HepG2 (cell line): ENCODE results near the gene LMNA. TPM values are rescaled to one million over a fixed set of nuclear protein-coding genes. Genes with fewer than 3 reads are reported as not detected.

Experiments
- ASH2L ChIP-seq: fragments of 300-600, 200-600 bp; sonication (generic); IDR thresholded peaks from 2 replicates; pipeline ENCODE4 v1.7.0; 2017; ENCODE audit warnings: low read depth, mild to moderate bottlenecking, moderate library complexity, mixed read lengths, low read length; ENCODE audit not compliant: insufficient read length
- CTCF ChIP-seq: sonication (generic); formaldehyde crosslinking; IDR thresholded peaks from 2 replicates; pipeline ENCODE4 v1.5.0; 2020; ENCODE audit warnings: mild to moderate bottlenecking, missing genetic modification reagents, moderate library complexity
- FIP1L1 ChIP-seq: fragments of 200-400 bp; formaldehyde crosslinking; IDR thresholded peaks from 2 replicates; pipeline ENCODE4 v1.6.1; 2018; ENCODE audit warnings: low read depth, mild to moderate bottlenecking, low read length, moderate library complexity, borderline replicate concordance; ENCODE audit not compliant: insufficient read depth
- GATA4 ChIP-seq: sonication (generic); IDR thresholded peaks from 2 replicates; pipeline ENCODE4 v1.6.1; 2016; ENCODE audit warnings: antibody characterized with exemption, low read depth, borderline replicate concordance
- MIER2 ChIP-seq: IDR thresholded peaks from 2 replicates; pipeline ENCODE4 v1.6.1; 2016; ENCODE audit warnings: missing biosample characterization, missing genetic modification reagents
- MTA3 ChIP-seq: sonication (generic); formaldehyde crosslinking; IDR thresholded peaks from 2 replicates; pipeline ENCODE4 v1.4.0; 2020; ENCODE audit warnings: missing genetic modification reagents
- NFE2L2 ChIP-seq: fragments of 150-350 bp; IDR thresholded peaks from 2 replicates; pipeline ENCODE4 v1.6.1; 2014; ENCODE audit warnings: low read length
- PAWR ChIP-seq: sonication (generic); formaldehyde crosslinking; IDR thresholded peaks from 2 replicates; pipeline ENCODE4 v1.4.0; 2020; ENCODE audit warnings: missing genetic modification reagents, mild to moderate bottlenecking, borderline replicate concordance
- RFX5 ChIP-seq: IDR thresholded peaks from 2 replicates; pipeline ENCODE4 v1.6.1; 2011; ENCODE audit warnings: low read depth, low read length, improper control_type of control experiment
- SIN3B ChIP-seq: fragments of 150-350 bp; IDR thresholded peaks from 2 replicates; pipeline ENCODE4 v1.6.1; 2014; ENCODE audit warnings: low read length
- SMAD3 ChIP-seq: sonication (generic); formaldehyde crosslinking; IDR thresholded peaks from 2 replicates; pipeline ENCODE4 v1.4.0; 2020; ENCODE audit warnings: missing genetic modification reagents
- SOX13 ChIP-seq, 3 experiments: fragments of 450-650 bp in 1 of 3; sonication (generic) in 1 of 3; formaldehyde crosslinking in 1 of 3; IDR thresholded peaks in 2 of 3; conservative IDR thresholded peaks in 1 of 3; 2 replicates each; pipeline versions ENCODE4 v1.5.0 to v1.6.1; 2016 to 2020; ENCODE audit warnings: antibody characterized with exemption in 1 of 3, mild to moderate bottlenecking in 1 of 3, missing compliant biosample characterization in 1 of 3, missing genetic modification reagents in 1 of 3, moderate library complexity in 1 of 3
- STAT5B ChIP-seq: sonication (generic); formaldehyde crosslinking; IDR thresholded peaks from 2 replicates; pipeline ENCODE4 v1.4.0; 2020; ENCODE audit warnings: missing genetic modification reagents
- ZBTB26 ChIP-seq: IDR thresholded peaks from 2 replicates; pipeline ENCODE4 v1.6.1; 2016; ENCODE audit warnings: missing compliant biosample characterization, missing genetic modification reagents, borderline replicate concordance
- ZNF160 ChIP-seq: sonication (generic); formaldehyde crosslinking; IDR thresholded peaks from 2 replicates; pipeline ENCODE4 v1.8.0; 2022; ENCODE audit warnings: mild to moderate bottlenecking, inconsistent platforms, missing genetic modification reagents
- ZNF562 ChIP-seq: sonication (generic); formaldehyde crosslinking; IDR thresholded peaks from 2 replicates; pipeline ENCODE4 v1.8.0; 2022; ENCODE audit warnings: missing genetic modification reagents, borderline replicate concordance
- ZNF7 ChIP-seq: IDR thresholded peaks from 2 replicates; pipeline ENCODE4 v1.6.1; 2016; ENCODE audit warnings: missing biosample characterization, missing genetic modification reagents
- ZNF746 ChIP-seq: sonication (generic); formaldehyde crosslinking; IDR thresholded peaks from 2 replicates; pipeline ENCODE4 v1.8.0; 2022; ENCODE audit warnings: mild to moderate bottlenecking, missing genetic modification reagents
- polyA plus RNA-seq, 8 experiments: library from polyadenylated mRNA; depleted of rRNA in 3 of 8; stranded (reverse) in 7 of 8; unstranded in 1 of 8; fragments of >200 nt; fragmentation: Illumina TruSeq in 4 of 8; extraction: Trizol in 4 of 8; gene quantifications; 2 replicates each; pipeline versions ENCODE4 v1.2.1 to v1.2.3, GENCODE V29; 2011 to 2016; ENCODE audit warnings: low read depth in 4 of 8, missing spikeins in 1 of 8, mixed read lengths in 1 of 8; ENCODE audit not compliant: insufficient read depth in 1 of 8
- total RNA-seq, 5 experiments: library from RNA; depleted of rRNA; stranded (reverse); fragments of >200 nt; fragmentation: Illumina TruSeq; extraction: Trizol; gene quantifications; 2 replicates each; pipeline ENCODE4 v1.2.3, GENCODE V29; 2016; ENCODE audit warnings: low read depth in 1 of 5
- TF ChIP-seq, protein P1 (sequence below): sonication (generic); formaldehyde crosslinking; IDR thresholded peaks from 2 replicates; pipeline ENCODE4 v1.5.1; 2020; ENCODE audit warnings: missing genetic modification reagents, mild to moderate bottlenecking, borderline replicate concordance
- TF ChIP-seq, protein P2 (sequence below): sonication (generic); formaldehyde crosslinking; IDR thresholded peaks from 2 replicates; pipeline ENCODE4 v1.5.1; 2020; ENCODE audit warnings: mild to moderate bottlenecking, missing genetic modification reagents, moderate library complexity

Gene LMNA
- total and polyA plus RNA-seq, 2 of the 13 experiments (the other 11 are each of a cell fraction or from before 2014, with no cell fraction given): 107 to 225 TPM

- TF ChIP-seq, protein P1, sequence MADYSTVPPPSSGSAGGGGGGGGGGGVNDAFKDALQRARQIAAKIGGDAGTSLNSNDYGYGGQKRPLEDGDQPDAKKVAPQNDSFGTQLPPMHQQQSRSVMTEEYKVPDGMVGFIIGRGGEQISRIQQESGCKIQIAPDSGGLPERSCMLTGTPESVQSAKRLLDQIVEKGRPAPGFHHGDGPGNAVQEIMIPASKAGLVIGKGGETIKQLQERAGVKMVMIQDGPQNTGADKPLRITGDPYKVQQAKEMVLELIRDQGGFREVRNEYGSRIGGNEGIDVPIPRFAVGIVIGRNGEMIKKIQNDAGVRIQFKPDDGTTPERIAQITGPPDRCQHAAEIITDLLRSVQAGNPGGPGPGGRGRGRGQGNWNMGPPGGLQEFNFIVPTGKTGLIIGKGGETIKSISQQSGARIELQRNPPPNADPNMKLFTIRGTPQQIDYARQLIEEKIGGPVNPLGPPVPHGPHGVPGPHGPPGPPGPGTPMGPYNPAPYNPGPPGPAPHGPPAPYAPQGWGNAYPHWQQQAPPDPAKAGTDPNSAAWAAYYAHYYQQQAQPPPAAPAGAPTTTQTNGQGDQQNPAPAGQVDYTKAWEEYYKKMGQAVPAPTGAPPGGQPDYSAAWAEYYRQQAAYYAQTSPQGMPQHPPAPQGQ (CRISPR knock-in tag): no peak
- TF ChIP-seq SMAD3 (CRISPR knock-in tag): 0 out of 2 replicates have a peak, but pooled peaks have one; percentile 48
- TF ChIP-seq RFX5: no peak
- no peak for TF ChIP-seq MIER2 (CRISPR knock-in tag)
- peak; percentile 78; the same call in 1 of the 2 replicates for TF ChIP-seq GATA4
- TF ChIP-seq ZNF7 (CRISPR knock-in tag): no peak
- TF ChIP-seq, protein P2, sequence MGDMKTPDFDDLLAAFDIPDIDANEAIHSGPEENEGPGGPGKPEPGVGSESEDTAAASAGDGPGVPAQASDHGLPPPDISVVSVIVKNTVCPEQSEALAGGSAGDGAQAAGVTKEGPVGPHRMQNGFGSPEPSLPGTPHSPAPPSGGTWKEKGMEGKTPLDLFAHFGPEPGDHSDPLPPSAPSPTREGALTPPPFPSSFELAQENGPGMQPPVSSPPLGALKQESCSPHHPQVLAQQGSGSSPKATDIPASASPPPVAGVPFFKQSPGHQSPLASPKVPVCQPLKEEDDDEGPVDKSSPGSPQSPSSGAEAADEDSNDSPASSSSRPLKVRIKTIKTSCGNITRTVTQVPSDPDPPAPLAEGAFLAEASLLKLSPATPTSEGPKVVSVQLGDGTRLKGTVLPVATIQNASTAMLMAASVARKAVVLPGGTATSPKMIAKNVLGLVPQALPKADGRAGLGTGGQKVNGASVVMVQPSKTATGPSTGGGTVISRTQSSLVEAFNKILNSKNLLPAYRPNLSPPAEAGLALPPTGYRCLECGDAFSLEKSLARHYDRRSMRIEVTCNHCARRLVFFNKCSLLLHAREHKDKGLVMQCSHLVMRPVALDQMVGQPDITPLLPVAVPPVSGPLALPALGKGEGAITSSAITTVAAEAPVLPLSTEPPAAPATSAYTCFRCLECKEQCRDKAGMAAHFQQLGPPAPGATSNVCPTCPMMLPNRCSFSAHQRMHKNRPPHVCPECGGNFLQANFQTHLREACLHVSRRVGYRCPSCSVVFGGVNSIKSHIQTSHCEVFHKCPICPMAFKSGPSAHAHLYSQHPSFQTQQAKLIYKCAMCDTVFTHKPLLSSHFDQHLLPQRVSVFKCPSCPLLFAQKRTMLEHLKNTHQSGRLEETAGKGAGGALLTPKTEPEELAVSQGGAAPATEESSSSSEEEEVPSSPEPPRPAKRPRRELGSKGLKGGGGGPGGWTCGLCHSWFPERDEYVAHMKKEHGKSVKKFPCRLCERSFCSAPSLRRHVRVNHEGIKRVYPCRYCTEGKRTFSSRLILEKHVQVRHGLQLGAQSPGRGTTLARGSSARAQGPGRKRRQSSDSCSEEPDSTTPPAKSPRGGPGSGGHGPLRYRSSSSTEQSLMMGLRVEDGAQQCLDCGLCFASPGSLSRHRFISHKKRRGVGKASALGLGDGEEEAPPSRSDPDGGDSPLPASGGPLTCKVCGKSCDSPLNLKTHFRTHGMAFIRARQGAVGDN (CRISPR knock-in tag): peak; percentile 78; the same call in 1 of the 2 replicates
- TF ChIP-seq SIN3B: 0 out of 2 replicates have a peak, but pooled peaks have one; percentile 25
- TF ChIP-seq SOX13 (IDR thresholded peaks at IDR 0.05): no peak
- TF ChIP-seq SOX13 (CRISPR knock-in tag; conservative IDR thresholded peaks at IDR 0.05 in 1 of 2, IDR thresholded peaks at IDR 0.05 in 1 of 2): no peak
- TF ChIP-seq NFE2L2: no peak
- TF ChIP-seq MTA3 (CRISPR knock-in tag): no peak
- no peak for TF ChIP-seq STAT5B (CRISPR knock-in tag)
- TF ChIP-seq FIP1L1: no peak
- no peak for TF ChIP-seq PAWR (CRISPR knock-in tag)
- peak; percentile 45; the same call in 1 of the 2 replicates for TF ChIP-seq ZNF746
- TF ChIP-seq ZNF562 (CRISPR knock-in tag): no peak
- TF ChIP-seq ZBTB26 (CRISPR knock-in tag): no peak
- TF ChIP-seq ZNF160 (CRISPR knock-in tag): no peak
- 0 out of 2 replicates have a peak, but pooled peaks have one; percentile 17 for TF ChIP-seq CTCF (CRISPR knock-in tag)
- TF ChIP-seq ASH2L: peak; percentile 58
These were observed at the start of gene LMNA (continued) for GRCh38 chr1:156114101-156114918.
